ENCODE measurements around the gene HOXA9. TPM values are rescaled to one million over a fixed set of nuclear protein-coding genes. Genes with fewer than 3 reads are reported as not detected.
A peak's percentile ranks its signal among the peaks of the same experiment; 100 is the strongest.

Gene HOXA9
- total and polyA plus RNA-seq, 2 of the 8 experiments (the other 6 are each of a cell fraction or from before 2014, with no cell fraction given): not detected

- POLR2A ChIA-PET (ENCODE audit: partially characterized antibody): interaction anchor here (0.6 kb wide), 1 partner anchor 485 kb away, joined by 3 read pairs; no protein-coding TSS in a partner anchor
- H2AFZ ChIP-seq (ENCODE audit: low read length): no peak overlapping the region
- peaks cover 98 to 100% (median 100%) of the 10 kb centered on the region in 4 experiments for H3K27me3 ChIP-seq (replicated peaks in 1 of 4; ENCODE audit: control insufficient read depth in 3 of 4, extremely low read depth in 1 of 4, insufficient read depth in 3 of 4, low read length in 3 of 4)
- TF ChIP-seq JUN (IDR thresholded peaks at IDR 0.05; ENCODE audit: low read depth, low read length) (no peak), SIRT6 (IDR thresholded peaks at IDR 0.05; ENCODE audit: low read length) (no peak)
Observed at GRCh38 chr7:27179503-27180430, 14.4 kb upstream of the HOXA9 start.

More at GRCh38 chr7:27179503-27180430, 14.4 kb upstream of the HOXA9 start:
- Histone ChIP-seq H3K4me2 (ENCODE audit: insufficient read depth in 1 of 2, low read depth in 2 of 2, low read length in 2 of 2) (peak overlapping the region; percentile 18 to 21; a peak in 3 of 4 replicates), H3K4ac (replicated peaks; ENCODE audit: insufficient read length, low read depth, low read length) (no peak overlapping the region), H3K4me1 (replicated peaks in 1 of 4; ENCODE audit: control insufficient read depth in 3 of 4, insufficient read depth in 4 of 4, low read length in 3 of 4) (peaks cover 1 to 4% (median 3%) of the 10 kb centered on the region in 4 experiments; a peak in 6 of 7 replicates), H3K9ac (replicated peaks in 1 of 4; ENCODE audit: extremely low read depth in 1 of 4, low read depth in 3 of 4, low read length in 3 of 4) (no peak overlapping the region), H2BK12ac (ENCODE audit: low read depth, low read length) (0 out of 2 replicates have a peak overlapping the region, but pooled peaks have one; percentile 60), H3K56ac (replicated peaks; ENCODE audit: insufficient read length, low read depth, low read length) (no peak overlapping the region), H2AK5ac (ENCODE audit: low read depth, low read length) (no peak overlapping the region), H3K36me3 (ENCODE audit: control insufficient read depth in 2 of 4, insufficient read depth in 4 of 4, low read length in 3 of 4) (peaks cover 0 to 7% (median 0%) of the 10 kb centered on the region in 4 experiments; a peak in 1 of 8 replicates), H3K18ac (ENCODE audit: extremely low read depth, low read length) (no peak overlapping the region), H4K5ac (ENCODE audit: insufficient read length, low read depth, low read length) (no peak overlapping the region), H2BK5ac (ENCODE audit: low read depth, low read length) (no peak overlapping the region), H3K23me2 (ENCODE audit: low read depth, low read length) (no peaks in the 10 kb centered on the region), H2BK120ac (replicated peaks; ENCODE audit: low read depth, low read length) (no peak overlapping the region), H4K8ac (ENCODE audit: extremely low read depth, insufficient read depth, low read length) (peak overlapping the region; percentile 58; the same call in 1 of the 2 replicates), H3K79me1 (ENCODE audit: low read depth, low read length) (no peaks in the 10 kb centered on the region), H4K91ac (replicated peaks; ENCODE audit: insufficient read length, low read length) (no peak overlapping the region), H3K9me3 (ENCODE audit: insufficient read depth in 2 of 2, low read depth in 1 of 2, low read length in 1 of 2) (no peaks in the 10 kb centered on the region), H3K4me3 (ENCODE audit: extremely low read depth in 1 of 4, insufficient read depth in 2 of 4, low read depth in 3 of 4, low read length in 4 of 4) (peak overlapping the region in 1 of 4 experiments; percentile 8; a peak in 1 of 8 replicates), H3K79me2 (ENCODE audit: control insufficient read depth in 1 of 2, insufficient read depth in 2 of 2, low read length in 2 of 2) (no peaks in the 10 kb centered on the region), H2BK20ac (ENCODE audit: low read length) (no peak overlapping the region), H2BK15ac (ENCODE audit: low read length) (no peak overlapping the region), H3K14ac (ENCODE audit: insufficient read length) (no peak overlapping the region), H4K20me1 (replicated peaks in 1 of 2; ENCODE audit: control insufficient read depth in 1 of 2, insufficient read depth in 2 of 2, low read length in 2 of 2) (peaks cover 39 to 50% of the 10 kb centered on the region in 2 experiments), H3K23ac (ENCODE audit: insufficient read length) (no peak overlapping the region), H3K27ac (ENCODE audit: low read depth, low read length) (no peak overlapping the region)
- DNase-seq (ENCODE audit: low read depth in 1 of 2, low spot score in 2 of 2): peak in 1 of 2 experiments; percentile 93
- WGBS, 2 experiments (ENCODE audit: extremely low coverage in 1 of 2, insufficient coverage in 1 of 2, insufficient read length in 1 of 2, insufficient replicate concordance in 2 of 2, low coverage in 1 of 2, low lambda C conversion rate in 2 of 2, missing lambda C conversion rate in 1 of 2): 9% methylated on average over 53 of the region's 56 CpGs; no CpG with 5 or more reads in 1 of the 2 experiments
- FAIRE-seq: no peak
- CTCF ChIA-PET (ENCODE audit: partially characterized antibody): interaction anchor here (0.6 to 2.7 kb wide), 38 partner anchors 8 to 1283 kb away, joined by 3 to 26 read pairs (median 4); partner anchors contain the start of genes HOXA13, HOXA3, HOXA5 and HOXA7

Measured in H1 (cell line).